Colonic mucosa (tissue), 4 donors: ENCODE data around the gene MAP3K1. TPM values are rescaled to one million over a fixed set of nuclear protein-coding genes. Genes with fewer than 3 reads are reported as not detected.

Source experiments
- DNase-seq: peaks from one replicate; pipeline ENCODE4 v3.0.0-alpha.2; 2020
- H3K27ac ChIP-seq: fragments of 200-600 bp; one replicate; pipeline ENCODE4 v1.8.0; 2021
- H3K27me3 ChIP-seq: fragments of 200-600 bp; one replicate; pipeline ENCODE4 v1.8.0; 2021
- H3K36me3 ChIP-seq: fragments of 200-600 bp; one replicate; pipeline ENCODE4 v1.8.0; 2021
- H3K4me1 ChIP-seq: fragments of 200-600 bp; one replicate; pipeline ENCODE4 v1.8.0; 2021; ENCODE audit warnings: mild to moderate bottlenecking
- H3K4me3 ChIP-seq: fragments of 200-600 bp; one replicate; pipeline ENCODE4 v1.8.0; 2021
- H3K9ac ChIP-seq, 2 donors: one replicate each; pipeline ENCODE4 v1.7.0; 2013; ENCODE audit warnings: control low read depth in 2 of 2, low read depth in 2 of 2, low read length in 2 of 2
- H3K9me3 ChIP-seq: fragments of 200-600 bp; one replicate; pipeline ENCODE4 v1.8.0; 2021
- intact Hi-C: fragments of 100-400 bp; cut with DNase I; formaldehyde crosslinking; loops from one replicate; pipeline ENCODE4 v1.14.1; 2022
- total RNA-seq, 2 donors: library from RNA; stranded (reverse); fragmentation: NEBNext Ultra II Directional in 1 of 2; extraction: Animal tissue kit (Norgen Biotek cat#: 25700) in 1 of 2; gene quantifications; one replicate each; pipeline ENCODE4 v1.2.1, GENCODE V29; 2021
- TF ChIP-seq, protein P1 (sequence below): fragments of 200-600 bp; IDR thresholded peaks from one replicate; pipeline ENCODE4 v1.8.0; 2022; ENCODE audit warnings: antibody characterized with exemption, mild to moderate bottlenecking
- donor health status: healthy.
- donor health status: DM: no; HTN: no; CAD: no.
- donor health status: DM: no; HTN: no; CAD: no.

MAP3K1 gene
- total RNA-seq, 2 donors from 2014 or later = 12.2 to 12.6 TPM

DNA sequence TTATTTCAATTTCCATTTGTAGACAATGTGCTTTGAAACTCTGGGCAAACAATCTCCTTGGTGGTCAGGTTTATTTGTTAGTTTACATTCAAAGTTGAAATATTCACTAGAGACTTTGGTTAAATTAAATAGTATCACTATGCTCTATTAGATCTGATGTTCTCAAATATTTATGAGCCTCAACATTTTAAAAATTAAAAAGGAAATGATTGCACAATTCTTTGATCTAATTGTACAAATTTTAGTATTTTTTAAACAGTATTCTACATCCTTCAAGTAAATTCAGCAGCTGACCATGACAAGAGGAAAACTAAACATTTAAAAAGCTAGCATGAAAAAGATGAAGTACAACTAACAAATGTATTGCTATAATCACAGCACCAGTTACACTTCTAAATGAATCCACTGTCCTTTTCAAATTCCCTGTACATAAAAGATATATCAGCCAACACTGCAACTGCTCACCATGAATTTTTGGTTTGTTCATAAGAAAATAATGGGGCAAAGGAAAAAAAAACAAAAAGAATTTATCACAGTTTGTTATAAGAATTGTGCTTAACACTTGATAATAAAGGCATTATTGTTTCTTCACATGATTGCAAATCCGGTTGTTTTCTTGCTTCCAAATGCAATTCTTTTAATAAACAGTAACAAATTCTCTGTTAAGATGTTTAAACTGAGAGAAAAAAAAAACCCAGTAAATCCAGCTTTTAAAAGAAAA, 104.8 kb downstream of the MAP3K1 start:
- no peak overlapping the region for H3K27ac ChIP-seq
- DNase-seq = no peak
- no peaks in the 10 kb centered on the region for H3K4me1 ChIP-seq
- TF ChIP-seq, protein P1, sequence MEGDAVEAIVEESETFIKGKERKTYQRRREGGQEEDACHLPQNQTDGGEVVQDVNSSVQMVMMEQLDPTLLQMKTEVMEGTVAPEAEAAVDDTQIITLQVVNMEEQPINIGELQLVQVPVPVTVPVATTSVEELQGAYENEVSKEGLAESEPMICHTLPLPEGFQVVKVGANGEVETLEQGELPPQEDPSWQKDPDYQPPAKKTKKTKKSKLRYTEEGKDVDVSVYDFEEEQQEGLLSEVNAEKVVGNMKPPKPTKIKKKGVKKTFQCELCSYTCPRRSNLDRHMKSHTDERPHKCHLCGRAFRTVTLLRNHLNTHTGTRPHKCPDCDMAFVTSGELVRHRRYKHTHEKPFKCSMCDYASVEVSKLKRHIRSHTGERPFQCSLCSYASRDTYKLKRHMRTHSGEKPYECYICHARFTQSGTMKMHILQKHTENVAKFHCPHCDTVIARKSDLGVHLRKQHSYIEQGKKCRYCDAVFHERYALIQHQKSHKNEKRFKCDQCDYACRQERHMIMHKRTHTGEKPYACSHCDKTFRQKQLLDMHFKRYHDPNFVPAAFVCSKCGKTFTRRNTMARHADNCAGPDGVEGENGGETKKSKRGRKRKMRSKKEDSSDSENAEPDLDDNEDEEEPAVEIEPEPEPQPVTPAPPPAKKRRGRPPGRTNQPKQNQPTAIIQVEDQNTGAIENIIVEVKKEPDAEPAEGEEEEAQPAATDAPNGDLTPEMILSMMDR = no peak
- H3K36me3 ChIP-seq = no peaks in the 10 kb centered on the region
- no peaks in the 10 kb centered on the region for H3K9me3 ChIP-seq
- no peak overlapping the region for H3K4me3 ChIP-seq
- no peaks in the 10 kb centered on the region for H3K27me3 ChIP-seq
- H3K9ac ChIP-seq = no peak overlapping the region
- intact Hi-C loops = no loop called here

DNA sequence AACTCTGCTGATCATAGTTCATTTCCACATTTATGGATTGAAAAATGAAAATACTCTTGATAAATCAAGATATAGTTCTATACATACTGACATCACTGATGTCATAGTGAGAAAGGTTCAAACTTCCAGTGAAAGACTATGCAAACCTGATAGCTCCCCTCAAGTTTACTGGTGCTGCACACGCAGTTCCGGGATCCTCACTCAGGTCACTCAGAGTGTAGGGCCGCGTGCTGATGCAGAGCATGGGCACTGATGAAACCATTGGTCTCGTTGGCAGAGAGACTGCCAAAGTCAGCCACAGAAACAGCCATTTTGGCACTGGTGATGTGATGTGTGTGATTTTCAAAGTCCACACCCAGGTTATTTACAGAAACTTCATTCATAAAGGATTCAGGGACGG, 107.6 kb downstream of the MAP3K1 start:
- no peak for DNase-seq
- no peak overlapping the region for H3K27ac ChIP-seq
- H3K27me3 ChIP-seq = no peaks in the 10 kb centered on the region
- H3K36me3 ChIP-seq = no peaks in the 10 kb centered on the region
- H3K4me1 ChIP-seq = no peaks in the 10 kb centered on the region
- intact Hi-C loops = no loop called here
- H3K9me3 ChIP-seq = no peaks in the 10 kb centered on the region
- H3K9ac ChIP-seq = no peak overlapping the region
- TF ChIP-seq, protein P1 = no peak
- no peak overlapping the region for H3K4me3 ChIP-seq

DNA sequence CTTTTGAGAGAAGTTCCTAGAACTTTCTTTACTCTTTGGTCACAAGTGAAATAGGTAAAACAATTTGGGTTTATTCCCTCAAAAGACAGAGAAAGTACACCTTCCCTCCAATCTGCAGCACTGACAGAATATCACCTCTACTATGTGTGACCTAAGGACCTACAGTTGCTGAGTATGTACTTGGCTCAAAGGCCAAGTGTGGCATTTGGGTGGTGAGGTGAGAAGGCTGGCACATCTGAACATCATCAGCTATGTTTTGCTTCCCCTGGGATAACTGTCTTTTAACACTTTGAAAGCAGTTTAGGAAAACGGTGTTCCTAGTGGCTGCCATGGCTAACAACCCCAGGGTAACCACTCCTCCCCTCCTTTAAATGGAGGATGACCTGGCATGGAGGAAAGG, 119.0 kb downstream of the MAP3K1 start:
- H3K4me3 ChIP-seq = no peak overlapping the region
- H3K9ac ChIP-seq = no peak overlapping the region
- no peak overlapping the region for H3K27ac ChIP-seq
- no peak for DNase-seq
- H3K36me3 ChIP-seq = peaks cover 17% of the 10 kb centered on the region
- intact Hi-C loops = no loop called here
- no peaks in the 10 kb centered on the region for H3K9me3 ChIP-seq
- H3K4me1 ChIP-seq = no peaks in the 10 kb centered on the region
- TF ChIP-seq, protein P1 = no peak
- no peaks in the 10 kb centered on the region for H3K27me3 ChIP-seq

DNA sequence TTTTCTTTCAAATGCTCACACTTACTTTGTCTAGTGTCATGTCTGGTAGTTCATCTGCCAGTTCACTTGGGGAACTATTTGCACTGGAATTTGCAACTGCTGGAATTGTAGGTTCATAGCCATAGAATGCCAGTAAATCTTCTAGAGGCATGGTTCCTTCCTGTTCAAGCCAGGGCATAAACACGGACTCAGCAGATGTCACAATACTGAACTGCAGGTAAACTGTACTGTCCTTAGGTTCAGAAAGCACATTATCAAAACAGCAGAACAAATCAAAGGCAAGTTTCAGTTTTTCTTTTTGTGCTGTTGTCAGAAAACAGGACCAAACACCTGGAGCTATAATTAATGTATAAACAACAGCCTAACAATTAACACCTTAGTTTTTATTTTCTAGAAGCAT, 123.5 kb downstream of the MAP3K1 start:
- TF ChIP-seq, protein P1 = no peak
- intact Hi-C loops = no loop called here
- no peak overlapping the region for H3K9ac ChIP-seq
- H3K36me3 ChIP-seq = peaks cover 24% of the 10 kb centered on the region
- H3K4me3 ChIP-seq = no peak overlapping the region
- H3K4me1 ChIP-seq = no peaks in the 10 kb centered on the region
- DNase-seq = no peak
- no peaks in the 10 kb centered on the region for H3K27me3 ChIP-seq
- no peak overlapping the region for H3K27ac ChIP-seq
- H3K9me3 ChIP-seq = no peaks in the 10 kb centered on the region

DNA sequence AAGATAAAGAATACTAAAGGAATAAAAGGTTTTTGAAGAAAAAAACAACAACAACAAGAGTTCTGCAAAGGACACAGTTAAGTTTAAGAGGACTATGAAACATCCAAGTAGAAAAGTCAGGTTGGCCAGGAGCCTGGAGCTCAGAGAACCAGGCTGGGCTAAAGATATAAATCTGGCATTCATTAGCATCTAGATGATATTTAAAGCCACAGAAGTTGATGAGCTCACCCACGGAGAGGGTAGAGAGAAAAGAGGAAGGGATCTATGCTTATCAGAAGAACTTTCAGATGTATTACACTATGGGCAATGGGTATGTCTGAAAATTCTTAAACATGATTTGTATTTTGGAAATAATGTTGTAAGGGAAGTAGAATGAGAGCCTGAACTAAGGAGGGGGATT, 126.6 kb downstream of the MAP3K1 start:
- TF ChIP-seq, protein P1 = no peak
- Histone ChIP-seq H3K36me3 (peaks cover 32% of the 10 kb centered on the region), H3K27ac (no peak overlapping the region), H3K9me3 (no peaks in the 10 kb centered on the region), H3K4me3 (no peak overlapping the region), H3K4me1 (no peaks in the 10 kb centered on the region), H3K27me3 (no peaks in the 10 kb centered on the region), H3K9ac (no peak overlapping the region)
- intact Hi-C loops = no loop called here
- no peak for DNase-seq

Other genes with a start within 250 kb of the MAP3K1 start
- 10 to 100 TPM in 1 of 2 donors, 1 to 10 TPM in 1; 7.6 to 18.5 TPM for gene SETD9, start 94.0 kb downstream of the MAP3K1 start, total RNA-seq
- gene MIER3, start 136.6 kb downstream of the MAP3K1 start, total RNA-seq = 100 to 1,000 TPM in 1 of 2 donors, 10 to 100 TPM in 1; 56.0 to 112 TPM